ENCODE measurements around the gene C19orf44. TPM values are rescaled to one million over a fixed set of nuclear protein-coding genes. Genes with fewer than 3 reads are reported as not detected.
"Not testable (repeated sequence)": the region's sequence is repeated elsewhere in the genome, so short reads cannot be mapped to it uniquely, and the experiment has no call there.

Gene C19orf44
- total RNA-seq, 1 donor from 2014 or later = 2.9 TPM

DNA sequence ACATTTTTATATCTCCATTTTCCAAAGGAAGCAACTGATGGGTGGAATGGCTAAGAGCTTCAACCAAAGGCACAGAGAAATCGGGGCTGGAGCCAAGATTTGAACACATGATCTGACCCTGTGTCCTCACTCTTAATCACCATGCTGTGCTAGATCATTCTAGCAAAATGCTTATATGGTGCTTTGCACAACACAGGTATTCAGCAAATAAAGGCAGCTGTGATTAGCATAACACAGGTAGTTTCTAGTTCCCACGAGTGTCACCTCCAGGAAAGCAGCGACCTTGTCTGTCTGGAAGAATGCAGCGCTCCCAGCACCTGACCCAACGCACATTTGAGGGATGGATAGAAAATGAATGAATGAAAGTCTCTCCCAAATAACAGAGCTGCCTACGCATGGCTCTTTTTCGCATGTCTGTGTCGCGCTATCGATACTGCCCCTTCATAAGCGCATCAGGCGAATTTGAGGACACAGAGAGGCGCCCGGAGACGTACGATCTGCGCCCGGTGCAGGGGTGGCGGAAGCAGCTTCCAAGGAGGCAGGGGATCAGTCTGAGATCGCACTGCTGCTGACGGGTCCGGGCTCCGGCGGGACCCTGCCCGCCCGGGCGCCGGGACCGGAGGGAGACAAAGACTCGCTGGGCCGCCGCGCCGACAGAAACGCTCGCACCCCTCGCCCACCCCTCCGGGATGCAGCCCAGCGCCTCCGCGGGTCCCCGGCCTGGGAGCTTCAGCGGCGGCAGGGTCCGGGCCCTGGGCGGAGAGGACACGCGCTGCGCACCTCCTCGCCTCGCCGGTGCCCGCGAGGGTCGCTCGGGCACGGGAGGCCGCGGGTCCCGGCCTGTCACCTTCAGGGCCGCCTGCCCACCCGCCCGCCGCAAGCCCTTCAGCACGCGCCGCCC, 25.0 kb upstream of the C19orf44 start:
- TF ChIP-seq, protein P1, sequence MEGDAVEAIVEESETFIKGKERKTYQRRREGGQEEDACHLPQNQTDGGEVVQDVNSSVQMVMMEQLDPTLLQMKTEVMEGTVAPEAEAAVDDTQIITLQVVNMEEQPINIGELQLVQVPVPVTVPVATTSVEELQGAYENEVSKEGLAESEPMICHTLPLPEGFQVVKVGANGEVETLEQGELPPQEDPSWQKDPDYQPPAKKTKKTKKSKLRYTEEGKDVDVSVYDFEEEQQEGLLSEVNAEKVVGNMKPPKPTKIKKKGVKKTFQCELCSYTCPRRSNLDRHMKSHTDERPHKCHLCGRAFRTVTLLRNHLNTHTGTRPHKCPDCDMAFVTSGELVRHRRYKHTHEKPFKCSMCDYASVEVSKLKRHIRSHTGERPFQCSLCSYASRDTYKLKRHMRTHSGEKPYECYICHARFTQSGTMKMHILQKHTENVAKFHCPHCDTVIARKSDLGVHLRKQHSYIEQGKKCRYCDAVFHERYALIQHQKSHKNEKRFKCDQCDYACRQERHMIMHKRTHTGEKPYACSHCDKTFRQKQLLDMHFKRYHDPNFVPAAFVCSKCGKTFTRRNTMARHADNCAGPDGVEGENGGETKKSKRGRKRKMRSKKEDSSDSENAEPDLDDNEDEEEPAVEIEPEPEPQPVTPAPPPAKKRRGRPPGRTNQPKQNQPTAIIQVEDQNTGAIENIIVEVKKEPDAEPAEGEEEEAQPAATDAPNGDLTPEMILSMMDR (IDR thresholded peaks at IDR 0.05; ENCODE audit: borderline replicate concordance) = no peak
- DNase-seq = no peak
- H3K36me3 ChIP-seq = peaks cover 5% of the 10 kb centered on the region
- H3K27ac ChIP-seq (replicated peaks) = peak overlapping the region; percentile 95
- peaks cover 60% of the 10 kb centered on the region for H3K4me1 ChIP-seq
- H3K27me3 ChIP-seq (ENCODE audit: low read depth) = no peaks in the 10 kb centered on the region
- H3K9me3 ChIP-seq (replicated peaks) = peaks cover 8% of the 10 kb centered on the region
- intact Hi-C loops (cut with micrococcal nuclease) = no loop called here
- peak overlapping the region; percentile 99 for H3K4me3 ChIP-seq

DNA sequence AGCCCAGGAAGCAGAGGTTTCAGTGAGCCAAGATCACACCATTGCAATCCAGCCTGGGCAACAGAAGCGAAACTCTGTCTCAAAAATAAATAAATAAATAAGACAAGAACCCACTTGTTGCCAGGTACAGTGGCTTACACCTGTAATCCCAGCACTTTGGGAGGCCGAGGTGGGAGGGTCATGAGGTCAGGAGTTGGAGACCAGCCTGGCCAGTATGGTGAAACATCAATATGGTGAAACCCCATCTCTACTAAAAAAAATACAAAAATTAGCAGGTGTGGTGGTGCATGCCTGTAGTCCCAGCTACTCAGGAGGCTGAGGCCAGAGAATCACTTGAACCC, 23.7 kb upstream of the C19orf44 start:
- Histone ChIP-seq H3K4me3 (peak overlapping the region; percentile 99), H3K27ac (replicated peaks) (peak overlapping the region; percentile 95), H3K4me1 (peaks cover 47% of the 10 kb centered on the region)
- H3K36me3 ChIP-seq; H3K9me3 ChIP-seq (replicated peaks); H3K27me3 ChIP-seq (ENCODE audit: low read depth); intact Hi-C loops (cut with micrococcal nuclease); DNase-seq: not testable (repeated sequence)

DNA sequence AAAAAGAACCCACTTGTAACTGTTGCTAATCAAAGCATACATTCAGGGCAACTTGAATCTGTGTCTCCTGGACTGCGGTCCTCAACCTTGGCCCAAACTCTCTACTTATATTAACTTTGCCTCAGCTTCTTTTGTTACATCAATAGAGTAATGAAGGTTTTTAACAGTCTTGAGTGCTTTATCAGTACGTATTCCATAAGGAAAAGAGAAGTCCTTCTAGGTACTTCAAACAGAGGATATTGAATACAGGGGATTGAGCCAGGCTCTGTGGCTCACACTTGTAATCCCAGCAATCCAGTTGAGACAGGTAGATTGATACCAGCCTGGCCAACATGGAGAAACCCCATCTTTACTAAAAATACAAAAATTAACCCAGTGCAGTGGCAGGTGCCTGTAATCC, 23.2 kb upstream of the C19orf44 start:
- intact Hi-C loops (cut with micrococcal nuclease) = no loop called here

DNA sequence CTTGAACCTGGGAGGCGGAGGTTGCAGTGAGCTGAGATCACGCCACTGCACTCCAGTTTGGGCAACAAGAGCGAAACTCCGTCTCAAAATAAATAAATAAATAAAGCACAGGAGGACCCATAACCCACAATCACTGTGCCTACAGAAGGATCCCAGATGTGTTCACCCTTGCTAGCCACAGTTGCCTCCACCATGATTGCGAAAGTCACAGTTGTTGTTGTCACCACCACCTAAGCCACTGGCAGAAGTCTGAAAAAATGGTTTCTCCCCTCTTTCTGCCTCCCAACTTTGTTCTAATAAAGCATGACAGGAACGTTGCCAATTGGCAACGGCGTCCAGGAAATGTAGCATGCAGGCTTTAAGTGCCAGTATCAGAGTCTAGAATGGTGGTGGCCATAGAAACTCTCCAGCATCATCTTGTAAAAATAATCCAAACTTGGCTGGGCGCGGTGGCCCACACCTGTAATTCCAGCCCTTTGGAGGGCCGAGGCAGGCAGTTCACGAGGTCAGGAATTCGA, 22.3 kb upstream of the C19orf44 start:
- no peak for DNase-seq
- H3K9me3 ChIP-seq (replicated peaks) = peaks cover 8% of the 10 kb centered on the region
- H3K36me3 ChIP-seq = peaks cover 3% of the 10 kb centered on the region
- intact Hi-C loops (cut with micrococcal nuclease) = no loop called here
- no peaks in the 10 kb centered on the region for H3K27me3 ChIP-seq (ENCODE audit: low read depth)
- TF ChIP-seq, protein P1 (IDR thresholded peaks at IDR 0.05; ENCODE audit: borderline replicate concordance) = no peak
- H3K27ac ChIP-seq (replicated peaks) = peak overlapping the region; percentile 16
- H3K4me3 ChIP-seq = no peak overlapping the region
- peaks cover 33% of the 10 kb centered on the region for H3K4me1 ChIP-seq

More for the DNA sequence above, 23.2 kb upstream of the C19orf44 start:
- peaks cover 5% of the 10 kb centered on the region for H3K36me3 ChIP-seq
- peak overlapping the region; percentile 95 for H3K27ac ChIP-seq (replicated peaks)
- peaks cover 42% of the 10 kb centered on the region for H3K4me1 ChIP-seq
- TF ChIP-seq, protein P1 (IDR thresholded peaks at IDR 0.05; ENCODE audit: borderline replicate concordance) = no peak
- H3K4me3 ChIP-seq = no peak overlapping the region
- no peak for DNase-seq
- H3K9me3 ChIP-seq (replicated peaks) = peaks cover 8% of the 10 kb centered on the region
- no peaks in the 10 kb centered on the region for H3K27me3 ChIP-seq (ENCODE audit: low read depth)

DNA sequence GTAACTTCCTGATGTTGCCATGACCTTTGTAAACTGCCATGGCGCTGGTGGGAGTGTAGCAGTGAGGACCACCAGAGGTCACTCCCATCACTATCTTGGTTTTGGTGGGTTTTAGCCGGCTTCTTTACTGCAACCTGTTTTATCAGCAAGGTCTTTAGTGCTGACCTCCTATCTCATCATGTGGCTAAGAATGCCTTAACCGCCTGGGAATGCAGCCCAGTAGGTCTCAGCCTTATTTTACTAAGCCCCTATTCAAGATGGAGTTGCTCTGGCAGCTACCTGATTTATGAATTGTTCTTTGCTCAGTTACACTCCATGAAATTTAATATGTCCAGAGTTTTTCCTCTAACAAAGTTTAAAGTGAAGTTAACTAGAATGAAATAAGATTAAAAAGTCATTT, 19.8 kb upstream of the C19orf44 start:
- Histone ChIP-seq H3K4me1 (peaks cover 8% of the 10 kb centered on the region), H3K27ac (replicated peaks) (no peak overlapping the region), H3K9me3 (replicated peaks) (peaks cover 8% of the 10 kb centered on the region), H3K27me3 (ENCODE audit: low read depth) (no peaks in the 10 kb centered on the region), H3K4me3 (no peak overlapping the region), H3K36me3 (no peaks in the 10 kb centered on the region)
- intact Hi-C loops (cut with micrococcal nuclease) = no loop called here
- DNase-seq = no peak
- TF ChIP-seq, protein P1 (IDR thresholded peaks at IDR 0.05; ENCODE audit: borderline replicate concordance) = no peak

DNA sequence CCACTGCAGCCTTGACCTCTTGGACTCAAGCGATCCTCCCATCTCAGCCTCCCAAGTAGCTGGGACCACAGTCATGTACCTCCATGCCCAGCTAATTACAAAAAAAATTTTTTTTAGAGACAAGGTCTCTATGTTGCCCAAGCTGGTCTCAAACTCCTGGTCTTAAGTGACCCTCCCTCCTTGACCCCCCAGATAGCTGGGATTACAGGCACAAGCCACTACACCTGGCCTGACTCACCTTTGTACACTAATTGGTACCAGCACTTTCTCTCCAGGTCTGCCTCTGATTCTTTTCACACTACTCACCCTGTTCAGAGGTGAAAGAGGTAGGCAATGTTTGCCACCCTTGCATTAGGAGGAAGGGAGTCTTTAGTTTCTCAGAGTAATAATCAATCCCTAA, 18.9 kb upstream of the C19orf44 start:
- intact Hi-C loops (cut with micrococcal nuclease) = no loop called here
- no peak overlapping the region for H3K4me3 ChIP-seq

More for the DNA sequence above, 18.9 kb upstream of the C19orf44 start:
- no peaks in the 10 kb centered on the region for H3K27me3 ChIP-seq (ENCODE audit: low read depth)
- H3K36me3 ChIP-seq = no peaks in the 10 kb centered on the region
- TF ChIP-seq, protein P1 (IDR thresholded peaks at IDR 0.05; ENCODE audit: borderline replicate concordance) = no peak
- H3K27ac ChIP-seq (replicated peaks) = no peak overlapping the region
- peaks cover 3% of the 10 kb centered on the region for H3K4me1 ChIP-seq
- H3K9me3 ChIP-seq (replicated peaks) = peaks cover 8% of the 10 kb centered on the region
- DNase-seq = no peak
